WTC11 (cell line): ENCODE results near the gene RCL1.

Experiments used
- ATF2 ChIP-seq: sonication (generic); formaldehyde crosslinking; IDR thresholded peaks from 2 replicates; pipeline ENCODE4 v1.8.1; 2022; ENCODE audit warnings: low read depth, missing genetic modification reagents, borderline replicate concordance
- CBFB ChIP-seq: sonication (generic); formaldehyde crosslinking; IDR thresholded peaks from 2 replicates; pipeline ENCODE4 v1.8.1; 2022; ENCODE audit warnings: mild to moderate bottlenecking, low read depth, missing genetic modification reagents
- CTCF ChIP-seq: fragments of 200-600 bp; IDR thresholded peaks from 2 replicates; pipeline ENCODE4 v1.8.0; 2022; ENCODE audit warnings: antibody characterized with exemption
- FOXJ3 ChIP-seq: sonication (generic); formaldehyde crosslinking; IDR thresholded peaks from 2 replicates; pipeline ENCODE4 v1.9.0; 2021; ENCODE audit warnings: missing genetic modification reagents, mild to moderate bottlenecking, borderline replicate concordance
- NFE2L1 ChIP-seq: sonication (generic); formaldehyde crosslinking; IDR thresholded peaks from 2 replicates; pipeline ENCODE4 v1.8.1; 2023; ENCODE audit warnings: missing genetic modification reagents
- ZBTB21 ChIP-seq: sonication (generic); formaldehyde crosslinking; IDR thresholded peaks from 2 replicates; pipeline ENCODE4 v1.8.1; 2023; ENCODE audit warnings: mild to moderate bottlenecking, missing genetic modification reagents, borderline replicate concordance

GRCh38 chr9:4832786-4833579 lies 40.2 kb downstream of the RCL1 start:
- no peak for TF ChIP-seq ZBTB21 (CRISPR knock-in tag)
- no peak for TF ChIP-seq ATF2
- no peak for TF ChIP-seq CTCF
- no peak for TF ChIP-seq NFE2L1 (CRISPR knock-in tag)
- TF ChIP-seq CBFB: no peak
- TF ChIP-seq FOXJ3 (CRISPR knock-in tag): no peak
